HFF-Myc (cell line): ENCODE measurements around the gene ARL5A.

Source experiments
- DNase-seq: peaks from one replicate; pipeline ENCODE4 v3.0.0-alpha.2; 2011; ENCODE audit warnings: low read depth; ENCODE audit errors: extremely low read depth
- H3K4me3 ChIP-seq: replicated peaks from 2 replicates; pipeline ENCODE4 v1.5.1; 2011; ENCODE audit warnings: low read depth, mild to moderate bottlenecking, control low read depth, low read length
- CTCF ChIP-seq: IDR thresholded peaks from 2 replicates; pipeline ENCODE4 v1.5.1; 2012; ENCODE audit warnings: mild to moderate bottlenecking, low read depth, low read length, control low read depth; ENCODE audit errors: missing control alignments

Gene ARL5A

GRCh38 chr2:151791545-151791944 lies 36.7 kb downstream of the ARL5A start:
- TF ChIP-seq CTCF = no peak
- H3K4me3 ChIP-seq = no peak overlapping the region
- DNase-seq = no peak

GRCh38 chr2:151790689-151791088 lies 37.5 kb downstream of the ARL5A start:
- H3K4me3 ChIP-seq = no peak overlapping the region
- no peak for DNase-seq
- TF ChIP-seq CTCF = no peak

- DNase-seq = no peak
- no peak for TF ChIP-seq CTCF
- no peak overlapping the region for H3K4me3 ChIP-seq
Observed at GRCh38 chr2:151789055-151789834, 39.0 kb downstream of the ARL5A start.

GRCh38 chr2:151786483-151786882 lies 41.7 kb downstream of the ARL5A start:
- DNase-seq = no peak
- H3K4me3 ChIP-seq = no peak overlapping the region
- TF ChIP-seq CTCF = no peak

GRCh38 chr2:151786077-151786476 lies 42.1 kb downstream of the ARL5A start:
- no peak for DNase-seq
- no peak for TF ChIP-seq CTCF
- no peak overlapping the region for H3K4me3 ChIP-seq

GRCh38 chr2:151783133-151783520 lies 45.1 kb downstream of the ARL5A start:
- no peak overlapping the region for H3K4me3 ChIP-seq
- no peak for TF ChIP-seq CTCF
- no peak for DNase-seq
